Thoracic aorta (tissue), 2 donors: ENCODE data around the gene NR5A1. TPM values are rescaled to one million over a fixed set of nuclear protein-coding genes. Genes with fewer than 3 reads are reported as not detected.

ENCODE experiments used
- ATAC-seq: fragments of 150-250 bp; one replicate; pipeline ENCODE4 v1.8.0; 2017; ENCODE audit warnings: low read depth; ENCODE audit not compliant: insufficient number of reproducible peaks, low FRiP score
- DNase-seq: peaks from one replicate; pipeline ENCODE4 v3.0.0-alpha.2; 2020; ENCODE audit warnings: low spot score
- H3K27ac ChIP-seq, 2 donors: fragments of 200-600 bp; sonication (generic); 1 replicate in 1 of 2; 2 replicates in 1 of 2; pipeline ENCODE4 v1.5.1; 2016; ENCODE audit warnings: mild to moderate bottlenecking in 2 of 2, moderate library complexity in 2 of 2
- H3K27me3 ChIP-seq: fragments of 200-600 bp; sonication (generic); replicated peaks from 2 replicates; pipeline ENCODE4 v1.6.0; 2016; ENCODE audit warnings: mild to moderate bottlenecking; ENCODE audit not compliant: insufficient read depth
- H3K36me3 ChIP-seq: fragments of 200-600 bp; sonication (generic); one replicate; pipeline ENCODE4 v1.5.1; 2016
- H3K4me1 ChIP-seq, 2 donors: fragments of 200-600 bp; sonication (generic); 1 replicate in 1 of 2; 2 replicates in 1 of 2; pipeline versions ENCODE4 v1.5.1 to v1.6.0; 2016; ENCODE audit warnings: low read depth in 2 of 2, mild to moderate bottlenecking in 1 of 2; ENCODE audit not compliant: control insufficient read depth in 1 of 2
- H3K4me3 ChIP-seq: fragments of 200-600 bp; sonication (generic); 2 replicates; pipeline ENCODE4 v1.5.1; 2016; ENCODE audit warnings: mild to moderate bottlenecking
- H3K9me3 ChIP-seq: fragments of 200-600 bp; sonication (generic); 2 replicates; pipeline ENCODE4 v1.5.1; 2016
- CTCF ChIP-seq: fragments of 200-600 bp; sonication (generic); IDR thresholded peaks from one replicate; pipeline ENCODE4 v1.5.1; 2019; ENCODE audit warnings: antibody characterized with exemption
- total RNA-seq, 2 donors: library from RNA; depleted of rRNA; stranded (reverse); fragments of >200 nt; gene quantifications; one replicate each; pipeline versions ENCODE4 v1.1.0 to v1.2.3, GENCODE V29; 2016

The NR5A1 gene
- total RNA-seq, 2 donors from 2014 or later, result not detected

DNA sequence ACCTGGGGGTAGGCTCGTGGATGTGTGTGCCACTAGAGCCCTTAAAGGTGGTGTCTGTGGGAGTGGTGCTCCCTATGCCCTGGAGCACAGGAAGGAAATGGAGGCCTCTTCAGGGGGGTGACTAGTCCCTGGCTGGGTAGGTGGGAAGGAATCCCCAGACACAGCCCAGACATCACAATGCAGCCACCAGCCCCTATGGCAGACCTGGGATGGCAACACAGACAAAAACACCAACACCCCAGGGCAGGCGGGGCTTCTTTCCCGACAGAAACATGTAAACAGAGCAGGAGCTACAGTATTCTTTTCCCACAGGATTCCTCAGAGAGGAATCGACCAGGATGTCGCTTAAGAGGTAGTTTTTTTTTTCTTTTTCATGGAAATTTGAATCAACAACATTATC is 10.4 kb upstream of the NR5A1 start:
- H3K4me1 ChIP-seq, result no peaks in the 10 kb centered on the region
- H3K27ac ChIP-seq, result no peak overlapping the region
- TF ChIP-seq CTCF, result no peak
- no peaks in the 10 kb centered on the region for H3K9me3 ChIP-seq
- H3K27me3 ChIP-seq, result no peaks in the 10 kb centered on the region
- H3K4me3 ChIP-seq, result no peak overlapping the region
- H3K36me3 ChIP-seq, result no peaks in the 10 kb centered on the region
- no peak for ATAC-seq
- DNase-seq, result no peak

DNA sequence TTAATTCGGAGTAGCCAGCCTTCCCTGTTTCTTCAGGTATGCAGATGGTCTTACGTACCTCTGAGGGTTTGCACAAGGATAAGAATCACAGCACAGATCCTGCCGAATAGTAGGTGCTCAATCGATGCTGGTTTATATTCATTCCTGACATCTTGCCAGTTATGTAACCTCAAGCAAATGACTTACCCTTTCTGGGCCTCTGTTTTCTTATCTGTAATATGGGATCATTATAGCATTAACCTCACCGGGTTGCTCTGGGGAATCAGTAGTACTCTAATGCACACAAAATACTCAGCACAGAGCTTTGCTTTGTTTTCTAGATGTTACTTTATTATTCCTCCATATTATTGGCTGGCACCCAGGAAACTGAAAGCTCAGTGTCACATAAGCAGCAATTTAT is 7.7 kb upstream of the NR5A1 start:
- ATAC-seq, result no peak
- no peak for DNase-seq
- Histone ChIP-seq H3K27ac (no peak overlapping the region), H3K4me1 (no peaks in the 10 kb centered on the region), H3K4me3 (no peak overlapping the region), H3K27me3 (no peaks in the 10 kb centered on the region), H3K36me3 (no peaks in the 10 kb centered on the region), H3K9me3 (no peaks in the 10 kb centered on the region)
- TF ChIP-seq CTCF, result no peak

DNA sequence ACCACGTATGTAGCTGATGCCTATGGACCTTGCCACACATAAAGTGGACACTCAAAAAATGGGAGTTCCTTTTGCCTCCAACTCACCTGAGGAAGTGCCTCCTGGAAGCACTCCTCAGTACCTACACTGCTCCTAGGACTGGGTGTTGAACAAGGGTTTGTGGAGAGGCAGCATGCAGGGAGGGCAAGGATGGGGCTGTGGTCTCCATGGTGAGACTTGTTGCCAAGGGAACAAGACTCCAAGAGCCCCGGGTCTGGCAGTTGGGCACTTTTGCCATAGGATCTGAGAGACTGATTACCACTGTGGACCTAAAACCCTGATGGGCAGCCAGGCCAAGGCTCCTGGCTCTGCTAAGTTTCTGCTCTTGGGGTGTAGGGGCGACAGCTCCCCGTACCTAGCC is 6.9 kb upstream of the NR5A1 start:
- H3K4me3 ChIP-seq, result no peak overlapping the region
- H3K36me3 ChIP-seq, result no peaks in the 10 kb centered on the region
- no peaks in the 10 kb centered on the region for H3K4me1 ChIP-seq
- H3K27ac ChIP-seq, result no peak overlapping the region
- DNase-seq (no peak), ATAC-seq (no peak)
- H3K27me3 ChIP-seq, result no peaks in the 10 kb centered on the region
- no peak for TF ChIP-seq CTCF
- no peaks in the 10 kb centered on the region for H3K9me3 ChIP-seq

DNA sequence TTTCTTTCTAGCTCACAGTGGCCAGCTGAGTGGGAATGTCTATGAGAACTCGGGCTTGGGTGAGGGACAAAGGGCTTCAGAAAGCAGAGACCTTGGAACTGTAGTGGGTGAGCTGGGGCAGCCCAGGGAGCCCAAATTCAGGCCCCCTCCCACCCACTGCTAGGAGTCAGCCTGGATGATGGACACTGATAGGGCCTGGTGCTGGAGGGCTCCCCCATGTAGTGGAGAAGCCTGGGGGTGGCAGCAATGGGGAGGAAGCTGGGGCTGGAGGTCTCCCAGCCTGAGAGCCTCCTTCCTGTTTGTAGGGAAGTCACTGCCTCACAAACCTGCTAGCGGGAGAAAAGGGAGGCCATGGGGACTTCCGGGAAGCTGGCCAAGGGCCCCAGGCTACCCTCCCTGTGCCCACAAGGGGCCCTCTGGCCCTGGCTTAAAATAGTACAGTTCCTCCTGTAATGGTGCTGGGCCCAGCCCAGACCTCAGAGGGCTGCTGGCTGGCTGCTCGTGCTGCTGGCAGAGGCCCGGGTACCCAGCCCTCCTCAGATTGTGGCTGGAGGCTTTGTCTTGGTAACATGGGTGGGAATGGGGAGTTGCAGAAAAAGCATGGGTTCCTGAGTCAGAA is 6.3 kb upstream of the NR5A1 start:
- Histone ChIP-seq H3K27me3 (no peaks in the 10 kb centered on the region), H3K4me1 (no peaks in the 10 kb centered on the region), H3K9me3 (no peaks in the 10 kb centered on the region), H3K36me3 (no peaks in the 10 kb centered on the region), H3K27ac (no peak overlapping the region), H3K4me3 (no peak overlapping the region)
- DNase-seq (no peak), ATAC-seq (no peak)
- no peak for TF ChIP-seq CTCF

GRCh38 chr9:124512806-124513204 is 5.6 kb upstream of the NR5A1 start:
- DNase-seq, result no peak
- TF ChIP-seq CTCF, result no peak
- Histone ChIP-seq H3K9me3 (no peaks in the 10 kb centered on the region), H3K27ac (no peak overlapping the region), H3K4me3 (no peak overlapping the region), H3K4me1 (no peaks in the 10 kb centered on the region), H3K36me3 (no peaks in the 10 kb centered on the region), H3K27me3 (no peaks in the 10 kb centered on the region)
- ATAC-seq, result no peak
